Neural progenitor cell (in vitro differentiated cells): ENCODE measurements around the gene STK10. TPM values are rescaled to one million over a fixed set of nuclear protein-coding genes. Genes with fewer than 3 reads are reported as not detected.

Source experiments
- DNase-seq: peaks from one replicate; pipeline ENCODE4 v3.0.0-alpha.2; 2016; ENCODE audit warnings: low spot score
- H2AFZ ChIP-seq: fragments of 200-600 bp; sonication (generic); replicated peaks from 2 replicates; pipeline ENCODE4 v1.6.1; 2016; ENCODE audit warnings: antibody characterized with exemption
- H3F3A ChIP-seq: fragments of 200-600 bp; sonication (generic); 2 replicates; pipeline ENCODE4 v1.6.1; 2016; ENCODE audit warnings: antibody characterized with exemption, low read depth
- H3K27ac ChIP-seq: fragments of 200-600 bp; sonication (generic); 2 replicates; pipeline ENCODE4 v1.5.1; 2016; ENCODE audit warnings: mild to moderate bottlenecking
- H3K27me3 ChIP-seq: fragments of 200-600 bp; sonication (generic); 2 replicates; pipeline ENCODE4 v1.6.1; 2016; ENCODE audit warnings: mild to moderate bottlenecking, moderate library complexity
- H3K36me3 ChIP-seq: fragments of 200-600 bp; sonication (generic); 2 replicates; pipeline ENCODE4 v1.5.1; 2016
- H3K4me1 ChIP-seq: fragments of 200-600 bp; sonication (generic); 2 replicates; pipeline ENCODE4 v1.6.1; 2016; ENCODE audit warnings: mixed run types
- H3K4me2 ChIP-seq: fragments of 200-600 bp; sonication (generic); 2 replicates; pipeline ENCODE4 v1.6.1; 2016
- H3K4me3 ChIP-seq: fragments of 200-600 bp; sonication (generic); 2 replicates; pipeline ENCODE4 v1.5.1; 2016
- H3K79me2 ChIP-seq: fragments of 200-600 bp; sonication (generic); 2 replicates; pipeline ENCODE4 v1.6.1; 2016; ENCODE audit warnings: low read depth
- H3K9ac ChIP-seq: fragments of 200-600 bp; sonication (generic); 2 replicates; pipeline ENCODE4 v1.6.1; 2016
- H3K9me3 ChIP-seq: fragments of 200-600 bp; sonication (generic); 2 replicates; pipeline ENCODE4 v1.5.1; 2016; ENCODE audit warnings: low read depth
- H4K20me1 ChIP-seq: fragments of 200-600 bp; sonication (generic); 2 replicates; pipeline ENCODE4 v1.6.1; 2016; ENCODE audit warnings: low read depth
- H3K27ac Mint-ChIP-seq: 3 replicates; pipeline ENCODE4 v1.8.0; 2021; ENCODE audit warnings: mixed read lengths
- H3K27me3 Mint-ChIP-seq: 2 replicates; pipeline ENCODE4 v1.8.0; 2022; ENCODE audit warnings: low read depth, mild to moderate bottlenecking, inconsistent platforms, moderate library complexity, mixed read lengths; ENCODE audit not compliant: insufficient read depth
- H3K36me3 Mint-ChIP-seq: 3 replicates; pipeline ENCODE4 v1.8.0; 2021; ENCODE audit warnings: mixed read lengths
- H3K4me1 Mint-ChIP-seq: 3 replicates; pipeline ENCODE4 v1.8.0; 2021; ENCODE audit warnings: mixed read lengths
- H3K4me3 Mint-ChIP-seq: 3 replicates; pipeline ENCODE4 v1.8.0; 2021; ENCODE audit warnings: mild to moderate bottlenecking, moderate library complexity, mixed read lengths
- H3K9me3 Mint-ChIP-seq: 3 replicates; pipeline ENCODE4 v1.8.0; 2020; ENCODE audit warnings: mixed read lengths
- CTCF ChIP-seq: fragments of 200-600 bp; sonication (generic); IDR thresholded peaks from 2 replicates; pipeline ENCODE4 v1.5.1; 2017; ENCODE audit warnings: antibody characterized with exemption, mild to moderate bottlenecking
- EZH2 ChIP-seq: fragments of 200-600 bp; sonication (generic); IDR thresholded peaks from 2 replicates; pipeline ENCODE4 v1.6.1; 2017; ENCODE audit warnings: antibody characterized with exemption, mild to moderate bottlenecking, moderate library complexity
- EZH2phosphoT487 ChIP-seq: fragments of 200-600 bp; sonication (generic); IDR thresholded peaks from 2 replicates; pipeline ENCODE4 v1.6.1; 2017; ENCODE audit warnings: antibody characterized with exemption
- total RNA-seq: library from RNA; depleted of rRNA; stranded (reverse); fragments of >200 nt; gene quantifications from 2 replicates; pipeline ENCODE4 v1.2.3, GENCODE V29; 2015; ENCODE audit warnings: low replicate concordance

STK10 gene
- total RNA-seq, 1 donor from 2014 or later, result 4.4 TPM

GRCh38 chr5:172168311-172168710, 19.7 kb downstream of the STK10 start:
- TF ChIP-seq EZH2, result no peak
- TF ChIP-seq CTCF, result no peak
- no peak for TF ChIP-seq EZH2phosphoT487
- Histone ChIP-seq H3K27ac (no peak overlapping the region), H3F3A (peaks cover 13% of the 10 kb centered on the region), H2AFZ (no peak overlapping the region), H3K4me2 (peak overlapping the region; percentile 13), H3K4me3 (no peak overlapping the region), H4K20me1 (peaks cover 17% of the 10 kb centered on the region), H3K27me3 (no peaks in the 10 kb centered on the region), H3K79me2 (no peaks in the 10 kb centered on the region), H3K4me1 (peaks cover 22% of the 10 kb centered on the region), H3K9me3 (no peaks in the 10 kb centered on the region), H3K36me3 (no peaks in the 10 kb centered on the region), H3K9ac (no peak overlapping the region)
- Mint-ChIP-seq H3K27ac (peak overlapping the region; percentile 17), H3K4me3 (no peak overlapping the region), H3K27me3 (no peaks in the 10 kb centered on the region), H3K36me3 (no peaks in the 10 kb centered on the region), H3K9me3 (no peaks in the 10 kb centered on the region), H3K4me1 (peaks cover 28% of the 10 kb centered on the region)
- no peak for DNase-seq

- no peak for TF ChIP-seq EZH2phosphoT487
- no peak for TF ChIP-seq CTCF
- TF ChIP-seq EZH2, result no peak
- H3K4me3 Mint-ChIP-seq, result no peak overlapping the region
- Histone ChIP-seq H3K4me1 (peaks cover 22% of the 10 kb centered on the region), H3K9ac (no peak overlapping the region), H4K20me1 (peaks cover 17% of the 10 kb centered on the region), H3K4me2 (peak overlapping the region; percentile 13), H3K79me2 (no peaks in the 10 kb centered on the region), H3K36me3 (no peaks in the 10 kb centered on the region), H3K9me3 (no peaks in the 10 kb centered on the region), H3K4me3 (no peak overlapping the region), H3F3A (peaks cover 17% of the 10 kb centered on the region), H2AFZ (no peak overlapping the region), H3K27ac (no peak overlapping the region), H3K27me3 (no peaks in the 10 kb centered on the region)
- H3K36me3 Mint-ChIP-seq, result no peaks in the 10 kb centered on the region
- no peaks in the 10 kb centered on the region for H3K27me3 Mint-ChIP-seq
- peaks cover 27% of the 10 kb centered on the region for H3K4me1 Mint-ChIP-seq
- H3K27ac Mint-ChIP-seq, result peak overlapping the region; percentile 17
- no peaks in the 10 kb centered on the region for H3K9me3 Mint-ChIP-seq
- DNase-seq, result peak; percentile 50
Observed at GRCh38 chr5:172167895-172168294, 20.1 kb downstream of the STK10 start.

- no peak overlapping the region for H2AFZ ChIP-seq
- TF ChIP-seq EZH2 (no peak), CTCF (no peak), EZH2phosphoT487 (no peak)
- no peaks in the 10 kb centered on the region for H3K27me3 ChIP-seq
- DNase-seq, result no peak
- H3F3A ChIP-seq, result peaks cover 13% of the 10 kb centered on the region
- no peak overlapping the region for H3K4me3 ChIP-seq
- H3K9ac ChIP-seq, result no peak overlapping the region
- H3K27ac Mint-ChIP-seq, result no peak overlapping the region
- peaks cover 15% of the 10 kb centered on the region for H4K20me1 ChIP-seq
- no peaks in the 10 kb centered on the region for H3K79me2 ChIP-seq
- H3K4me1 Mint-ChIP-seq, result peaks cover 29% of the 10 kb centered on the region
- H3K4me3 Mint-ChIP-seq, result no peak overlapping the region
- no peaks in the 10 kb centered on the region for H3K9me3 Mint-ChIP-seq
- peaks cover 16% of the 10 kb centered on the region for H3K4me1 ChIP-seq
- no peaks in the 10 kb centered on the region for H3K36me3 ChIP-seq
- no peak overlapping the region for H3K4me2 ChIP-seq
- peaks cover 2% of the 10 kb centered on the region for H3K27me3 Mint-ChIP-seq
- H3K27ac ChIP-seq, result no peak overlapping the region
- no peaks in the 10 kb centered on the region for H3K36me3 Mint-ChIP-seq
- H3K9me3 ChIP-seq, result no peaks in the 10 kb centered on the region
Observed at GRCh38 chr5:172166030-172166826, 21.8 kb downstream of the STK10 start.
